Measurements from ENCODE around the gene MGMT. TPM values are rescaled to one million over a fixed set of nuclear protein-coding genes. Genes with fewer than 3 reads are reported as not detected.

MGMT gene
- total RNA-seq, 1 experiment from 2014 or later: 11.5 TPM

DNA sequence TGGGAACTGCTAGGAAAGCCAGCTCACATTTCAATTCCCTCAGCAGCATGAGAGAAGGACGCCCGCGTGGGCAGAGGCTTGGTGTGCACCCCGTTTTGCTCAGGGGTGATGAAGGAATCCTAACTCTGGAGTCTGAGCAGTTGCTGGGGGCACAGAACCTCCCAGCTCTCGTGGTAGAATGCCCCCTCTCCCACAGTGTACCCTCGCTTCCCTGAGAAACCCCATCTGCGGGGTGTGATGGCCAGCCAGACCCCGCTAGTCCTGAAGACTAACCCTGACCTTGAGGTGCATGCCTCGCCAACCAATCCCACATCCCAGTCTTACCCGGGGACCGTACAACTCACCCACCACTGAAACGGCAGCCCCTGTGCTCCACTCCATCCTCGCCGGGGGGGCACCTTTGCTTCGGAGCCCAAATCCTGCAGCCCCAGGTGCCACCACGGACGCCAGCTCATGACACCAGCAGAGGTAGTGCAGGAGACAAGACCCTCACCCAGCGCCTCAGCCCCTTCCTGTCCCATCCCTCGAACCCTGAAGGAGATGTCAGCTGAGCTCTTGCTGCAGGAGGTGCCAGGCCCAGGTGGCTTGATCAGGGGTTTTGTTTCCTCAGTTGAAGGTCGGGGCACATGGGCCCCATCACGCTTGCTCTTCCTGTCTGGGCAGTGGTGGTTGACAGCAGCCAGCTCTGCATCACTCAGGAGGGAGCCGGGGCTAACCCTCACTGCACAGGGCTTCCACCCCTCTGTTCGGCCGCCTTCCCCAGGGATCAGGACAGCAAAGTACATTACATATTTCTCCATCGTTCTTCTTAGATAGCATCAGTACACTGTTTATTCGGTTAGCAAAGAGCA is 236.5 kb downstream of the MGMT start:
- Histone ChIP-seq H2AFZ (ENCODE audit: low read depth, low read length, poor library complexity, severe bottlenecking) (no peak overlapping the region), H3K4me3 (replicated peaks in 1 of 2; ENCODE audit: low read depth in 1 of 2, low read length in 2 of 2) (no peak overlapping the region), H3K36me3 (ENCODE audit: control insufficient read depth in 1 of 2, insufficient read depth in 2 of 2, low read length in 2 of 2) (no peaks in the 10 kb centered on the region), H3K27me3 (ENCODE audit: insufficient read depth, low read length) (no peaks in the 10 kb centered on the region), H3K9me2 (ENCODE audit: insufficient read depth) (no peaks in the 10 kb centered on the region), H3K9me3 (ENCODE audit: control insufficient read depth in 1 of 2, insufficient read depth in 1 of 2, low read depth in 1 of 2, low read length in 2 of 2) (no peaks in the 10 kb centered on the region), H3K4me2 (ENCODE audit: low read length) (no peak overlapping the region), H3K79me2 (ENCODE audit: insufficient read depth, low read length) (no peaks in the 10 kb centered on the region), H3K9ac (ENCODE audit: low read length) (no peak overlapping the region), H3K4me1 (ENCODE audit: control insufficient read depth in 1 of 2, insufficient read depth in 2 of 2, low read length in 2 of 2) (no peaks in the 10 kb centered on the region), H4K20me1 (ENCODE audit: insufficient read depth) (no peaks in the 10 kb centered on the region), H3K27ac (ENCODE audit: low read depth, low read length) (no peak overlapping the region)
- ATAC-seq (no peak), DNase-seq (ENCODE audit: low read depth, low spot score) (no peak)
- no TSS peak for BruUV-seq (replicated peaks)
- CTCF ChIA-PET: no interaction called here
- intact Hi-C loops (cut with micrococcal nuclease): no loop called here
- POLR2A ChIA-PET: no interaction called here
- no peak for TF ChIP-seq RAD21 (IDR thresholded peaks at IDR 0.05; ENCODE audit: low read depth)
- TF ChIP-seq EZH2 (IDR thresholded peaks at IDR 0.05): no peak
- TF ChIP-seq, protein P1, sequence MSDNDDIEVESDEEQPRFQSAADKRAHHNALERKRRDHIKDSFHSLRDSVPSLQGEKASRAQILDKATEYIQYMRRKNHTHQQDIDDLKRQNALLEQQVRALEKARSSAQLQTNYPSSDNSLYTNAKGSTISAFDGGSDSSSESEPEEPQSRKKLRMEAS (IDR thresholded peaks at IDR 0.05): no peak
- TF ChIP-seq YY1 (IDR thresholded peaks at IDR 0.05; ENCODE audit: extremely low read depth, insufficient replicate concordance, low read depth, low read length): no peak
- TF ChIP-seq FOSL1 (IDR thresholded peaks at IDR 0.05; ENCODE audit: low read depth): no peak
- TF ChIP-seq, protein P2, sequence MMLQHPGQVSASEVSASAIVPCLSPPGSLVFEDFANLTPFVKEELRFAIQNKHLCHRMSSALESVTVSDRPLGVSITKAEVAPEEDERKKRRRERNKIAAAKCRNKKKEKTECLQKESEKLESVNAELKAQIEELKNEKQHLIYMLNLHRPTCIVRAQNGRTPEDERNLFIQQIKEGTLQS (IDR thresholded peaks at IDR 0.05): no peak
- TF ChIP-seq ELF1 (IDR thresholded peaks at IDR 0.05; ENCODE audit: borderline replicate concordance, low read depth): no peak
- no peak for TF ChIP-seq EGR1 (IDR thresholded peaks at IDR 0.05; ENCODE audit: low read depth)
- TF ChIP-seq EZH2phosphoT487 (IDR thresholded peaks at IDR 0.05; ENCODE audit: borderline replicate concordance): no peak
- no peak for TF ChIP-seq SRF (IDR thresholded peaks at IDR 0.05; ENCODE audit: low read depth)
- no peak for TF ChIP-seq POLR2A (IDR thresholded peaks at IDR 0.05; ENCODE audit: borderline replicate concordance, extremely low read depth, insufficient read depth, insufficient read length)
- no peak for TF ChIP-seq SP1 (IDR thresholded peaks at IDR 0.05; ENCODE audit: low read depth)
- TF ChIP-seq JUND (IDR thresholded peaks at IDR 0.05): no peak
- no peak for TF ChIP-seq SIN3A (IDR thresholded peaks at IDR 0.05; ENCODE audit: low read depth)
- TF ChIP-seq ZNF274 (IDR thresholded peaks at IDR 0.05; ENCODE audit: low read depth, low read length): no peak
- TF ChIP-seq, protein P3, sequence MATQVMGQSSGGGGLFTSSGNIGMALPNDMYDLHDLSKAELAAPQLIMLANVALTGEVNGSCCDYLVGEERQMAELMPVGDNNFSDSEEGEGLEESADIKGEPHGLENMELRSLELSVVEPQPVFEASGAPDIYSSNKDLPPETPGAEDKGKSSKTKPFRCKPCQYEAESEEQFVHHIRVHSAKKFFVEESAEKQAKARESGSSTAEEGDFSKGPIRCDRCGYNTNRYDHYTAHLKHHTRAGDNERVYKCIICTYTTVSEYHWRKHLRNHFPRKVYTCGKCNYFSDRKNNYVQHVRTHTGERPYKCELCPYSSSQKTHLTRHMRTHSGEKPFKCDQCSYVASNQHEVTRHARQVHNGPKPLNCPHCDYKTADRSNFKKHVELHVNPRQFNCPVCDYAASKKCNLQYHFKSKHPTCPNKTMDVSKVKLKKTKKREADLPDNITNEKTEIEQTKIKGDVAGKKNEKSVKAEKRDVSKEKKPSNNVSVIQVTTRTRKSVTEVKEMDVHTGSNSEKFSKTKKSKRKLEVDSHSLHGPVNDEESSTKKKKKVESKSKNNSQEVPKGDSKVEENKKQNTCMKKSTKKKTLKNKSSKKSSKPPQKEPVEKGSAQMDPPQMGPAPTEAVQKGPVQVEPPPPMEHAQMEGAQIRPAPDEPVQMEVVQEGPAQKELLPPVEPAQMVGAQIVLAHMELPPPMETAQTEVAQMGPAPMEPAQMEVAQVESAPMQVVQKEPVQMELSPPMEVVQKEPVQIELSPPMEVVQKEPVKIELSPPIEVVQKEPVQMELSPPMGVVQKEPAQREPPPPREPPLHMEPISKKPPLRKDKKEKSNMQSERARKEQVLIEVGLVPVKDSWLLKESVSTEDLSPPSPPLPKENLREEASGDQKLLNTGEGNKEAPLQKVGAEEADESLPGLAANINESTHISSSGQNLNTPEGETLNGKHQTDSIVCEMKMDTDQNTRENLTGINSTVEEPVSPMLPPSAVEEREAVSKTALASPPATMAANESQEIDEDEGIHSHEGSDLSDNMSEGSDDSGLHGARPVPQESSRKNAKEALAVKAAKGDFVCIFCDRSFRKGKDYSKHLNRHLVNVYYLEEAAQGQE (IDR thresholded peaks at IDR 0.05; ENCODE audit: low read depth): no peak
- TF ChIP-seq TCF7L2 (IDR thresholded peaks at IDR 0.05; ENCODE audit: borderline replicate concordance, extremely low read depth, insufficient read depth, insufficient read length): no peak
- RAD21 ChIA-PET (ENCODE audit: low non-redundant PET in 1 of 2, low total read pairs in 2 of 2, uncharacterized antibody in 2 of 2, unreplicated experiment in 2 of 2): no interaction called here
